Astrocyte (in vitro differentiated cells and primary cell): ENCODE results near the gene KRTAP24-1. TPM values are rescaled to one million over a fixed set of nuclear protein-coding genes. Genes with fewer than 3 reads are reported as not detected.

Experiments
- DNase-seq: peaks from one replicate; pipeline ENCODE4 v3.0.0-alpha.2; 2010; ENCODE audit warnings: low read depth
- FAIRE-seq: peaks from 2 replicates; lab custom pipeline; 2011; peaks lifted over from hg19 to GRCh38; lab: Jason Lieb, UNC
- H2AFZ ChIP-seq: 2 replicates; pipeline ENCODE4 v1.6.0; 2012; ENCODE audit warnings: low read depth, low read length, inconsistent platforms
- H3K27ac ChIP-seq: 2 replicates; pipeline ENCODE4 v1.5.1; 2011; ENCODE audit warnings: low read depth, low read length, inconsistent platforms
- H3K27me3 ChIP-seq: 2 replicates; pipeline ENCODE4 v1.6.0; 2011; ENCODE audit warnings: low read length, inconsistent platforms; ENCODE audit not compliant: insufficient read depth
- H3K36me3 ChIP-seq: 2 replicates; pipeline ENCODE4 v1.5.1; 2011; ENCODE audit warnings: low read length, inconsistent platforms; ENCODE audit not compliant: insufficient read depth
- H3K4me1 ChIP-seq: 2 replicates; pipeline ENCODE4 v1.5.1; 2011; ENCODE audit warnings: low read length, inconsistent platforms; ENCODE audit not compliant: insufficient read depth
- H3K4me2 ChIP-seq: 2 replicates; pipeline ENCODE4 v1.6.0; 2012; ENCODE audit warnings: low read length, inconsistent platforms
- H3K4me3 ChIP-seq: 2 replicates; pipeline ENCODE4 v1.5.1; 2011; ENCODE audit warnings: low read depth, mild to moderate bottlenecking, low read length, inconsistent platforms; ENCODE audit not compliant: insufficient read depth
- H3K79me2 ChIP-seq: 2 replicates; pipeline ENCODE4 v1.6.0; 2012; ENCODE audit warnings: mild to moderate bottlenecking, low read length, inconsistent platforms; ENCODE audit not compliant: insufficient read depth
- H3K9ac ChIP-seq: 2 replicates; pipeline ENCODE4 v1.6.0; 2012; ENCODE audit warnings: mild to moderate bottlenecking, low read length, inconsistent platforms
- H3K9me3 ChIP-seq: 2 replicates; pipeline ENCODE4 v1.5.1; 2012; ENCODE audit warnings: low read depth, mild to moderate bottlenecking, low read length, inconsistent platforms; ENCODE audit not compliant: insufficient read depth
- H4K20me1 ChIP-seq: 2 replicates; pipeline ENCODE4 v1.6.0; 2012; ENCODE audit warnings: low read length, inconsistent platforms; ENCODE audit not compliant: insufficient read depth
- H3K27ac Mint-ChIP-seq: one replicate; pipeline ENCODE4 v1.8.0; 2021; ENCODE audit warnings: mild to moderate bottlenecking, mixed read lengths; ENCODE audit not compliant: unreplicated experiment
- H3K27me3 Mint-ChIP-seq: one replicate; pipeline ENCODE4 v1.8.0; 2021; ENCODE audit warnings: low read depth, mixed read lengths; ENCODE audit not compliant: unreplicated experiment
- H3K36me3 Mint-ChIP-seq: one replicate; pipeline ENCODE4 v1.8.0; 2021; ENCODE audit warnings: low read depth, mixed read lengths; ENCODE audit not compliant: unreplicated experiment
- H3K4me1 Mint-ChIP-seq: one replicate; pipeline ENCODE4 v1.8.0; 2021; ENCODE audit warnings: low read depth, mixed read lengths; ENCODE audit not compliant: unreplicated experiment
- H3K4me3 Mint-ChIP-seq: one replicate; pipeline ENCODE4 v1.8.0; 2021; ENCODE audit warnings: mild to moderate bottlenecking, moderate library complexity, mixed read lengths; ENCODE audit not compliant: unreplicated experiment
- H3K9me3 Mint-ChIP-seq: one replicate; pipeline ENCODE4 v1.8.0; 2021; ENCODE audit warnings: mild to moderate bottlenecking, mixed read lengths; ENCODE audit not compliant: unreplicated experiment
- CTCF ChIP-seq: IDR thresholded peaks from 2 replicates; pipeline ENCODE4 v1.5.1; 2011; ENCODE audit warnings: low read depth, mild to moderate bottlenecking, inconsistent platforms, low read length, moderate library complexity; ENCODE audit not compliant: insufficient read depth
- EZH2 ChIP-seq: IDR thresholded peaks from 2 replicates; pipeline ENCODE4 v1.6.1; 2012; ENCODE audit warnings: mild to moderate bottlenecking, low read length, inconsistent platforms; ENCODE audit not compliant: insufficient read depth
- total RNA-seq: library from RNA; stranded (reverse); gene quantifications from 2 replicates; pipeline ENCODE4 v1.2.1, GENCODE V29; 2021

KRTAP24-1 gene
- total RNA-seq, 1 donor from 2014 or later, result not detected

GRCh38 chr21:30305136-30305535 lies 22.4 kb upstream of the KRTAP24-1 start:
- H3K4me3 Mint-ChIP-seq, result no peak overlapping the region
- no peaks in the 10 kb centered on the region for H3K9me3 ChIP-seq
- peaks cover 4% of the 10 kb centered on the region for H3K4me1 Mint-ChIP-seq
- no peaks in the 10 kb centered on the region for H3K27me3 ChIP-seq
- H4K20me1 ChIP-seq, result no peaks in the 10 kb centered on the region
- H3K36me3 Mint-ChIP-seq, result no peaks in the 10 kb centered on the region
- no peak overlapping the region for H3K27ac Mint-ChIP-seq
- H3K36me3 ChIP-seq, result no peaks in the 10 kb centered on the region
- no peak overlapping the region for H3K27ac ChIP-seq
- no peak overlapping the region for H3K9ac ChIP-seq
- no peaks in the 10 kb centered on the region for H3K4me1 ChIP-seq
- no peak overlapping the region for H3K4me3 ChIP-seq
- H3K27me3 Mint-ChIP-seq, result no peaks in the 10 kb centered on the region
- H3K79me2 ChIP-seq, result no peaks in the 10 kb centered on the region
- FAIRE-seq (no peak), DNase-seq (no peak)
- no peak overlapping the region for H2AFZ ChIP-seq
- H3K9me3 Mint-ChIP-seq, result peaks cover 2% of the 10 kb centered on the region
- TF ChIP-seq EZH2, result no peak
- no peak for TF ChIP-seq CTCF
- no peak overlapping the region for H3K4me2 ChIP-seq

GRCh38 chr21:30289215-30289614 lies 6.5 kb upstream of the KRTAP24-1 start, which contains the start of gene KRTAP25-1:
TSS of gene KRTAP25-1 (minus strand) at chr21:30289514. CDS start at chr21:30289490, 24 bp downstream.
- Histone ChIP-seq H3K27ac (no peak within 1 kb of the TSS), H3K9ac (no peak within 1 kb of the TSS), H3K4me1 (no peaks in the 10 kb centered on the region), H4K20me1 (no peaks in the 10 kb centered on the region), H3K9me3 (no peaks in the 10 kb centered on the region), H3K4me2 (no peak within 1 kb of the TSS), H3K79me2 (no peaks in the 10 kb centered on the region), H3K27me3 (no peaks in the 10 kb centered on the region), H2AFZ (no peak within 1 kb of the TSS), H3K36me3 (no peaks in the 10 kb centered on the region), H3K4me3 (no peak within 1 kb of the TSS)
- H3K9me3 Mint-ChIP-seq, result no peaks in the 10 kb centered on the region
- FAIRE-seq (no peak), DNase-seq (no peak)
- no peak within 1 kb of the TSS for H3K27ac Mint-ChIP-seq
- no peak for TF ChIP-seq EZH2
- TF ChIP-seq CTCF, result no peak
- peaks cover 4% of the 10 kb centered on the region for H3K27me3 Mint-ChIP-seq
- no peaks in the 10 kb centered on the region for H3K36me3 Mint-ChIP-seq
- no peaks in the 10 kb centered on the region for H3K4me1 Mint-ChIP-seq
- no peak within 1 kb of the TSS for H3K4me3 Mint-ChIP-seq

GRCh38 chr21:30271611-30272010 lies 11.1 kb downstream of the KRTAP24-1 start:
- Histone ChIP-seq H2AFZ (no peak overlapping the region), H3K27ac (no peak overlapping the region), H3K36me3 (no peaks in the 10 kb centered on the region), H3K4me2 (no peak overlapping the region), H3K9ac (no peak overlapping the region), H3K4me3 (no peak overlapping the region), H3K79me2 (no peaks in the 10 kb centered on the region), H3K9me3 (no peaks in the 10 kb centered on the region), H3K4me1 (no peaks in the 10 kb centered on the region), H3K27me3 (no peaks in the 10 kb centered on the region), H4K20me1 (no peaks in the 10 kb centered on the region)
- DNase-seq, result no peak
- Mint-ChIP-seq H3K27me3 (no peaks in the 10 kb centered on the region), H3K27ac (no peak overlapping the region), H3K4me1 (peaks cover 1% of the 10 kb centered on the region), H3K4me3 (no peak overlapping the region), H3K9me3 (peaks cover 2% of the 10 kb centered on the region), H3K36me3 (no peaks in the 10 kb centered on the region)
- FAIRE-seq, result no peak
- no peak for TF ChIP-seq EZH2
